GM19351 (cell line): ENCODE data around the gene CLIC3.

ENCODE experiments used
- ATAC-seq: cut with Tn5 transposase; IDR thresholded peaks from one replicate; pipeline ENCODE4 v1.9.1; 2021; ENCODE audit warnings: mild to moderate bottlenecking, moderate library complexity; ENCODE audit not compliant: unreplicated experiment

Gene CLIC3

DNA sequence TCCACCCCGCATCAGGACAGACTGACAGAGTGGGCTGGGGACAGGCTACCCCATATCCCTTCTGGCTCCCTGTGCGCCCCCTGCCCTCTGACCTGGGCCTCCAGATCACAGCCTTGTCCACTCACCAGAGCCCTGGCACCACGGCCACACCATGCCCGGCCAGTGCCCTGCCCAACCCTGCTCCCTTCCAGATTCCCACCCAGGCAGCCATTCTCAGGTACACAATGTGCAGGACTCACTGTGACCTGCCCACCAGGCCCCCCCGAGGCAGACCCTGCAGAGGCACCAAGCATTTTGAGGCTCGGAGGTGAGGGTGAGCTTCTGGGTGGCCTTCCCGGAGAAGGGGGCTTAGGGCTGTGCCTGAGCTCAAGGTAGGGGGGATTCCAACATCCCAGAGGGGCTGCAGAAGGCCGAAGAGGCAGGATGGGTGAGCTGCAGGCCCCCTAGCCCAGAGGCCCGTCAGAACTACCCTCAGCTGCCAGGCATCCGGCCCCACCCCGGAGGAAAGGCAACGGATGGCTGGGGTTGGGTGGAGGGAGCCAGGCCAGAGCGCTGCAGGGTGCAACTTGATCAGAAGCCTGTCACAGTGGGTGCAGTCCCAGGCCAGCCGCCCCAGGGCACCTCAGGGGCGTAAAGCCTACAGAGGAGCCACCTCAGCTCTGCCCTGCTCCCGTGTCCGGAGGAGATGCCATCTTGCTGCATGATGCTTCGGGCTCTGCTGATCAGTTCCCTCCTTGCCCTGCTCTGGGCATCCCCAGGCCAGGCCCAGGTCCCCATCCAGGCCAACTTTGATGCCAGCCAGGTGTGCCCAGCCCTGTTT, 13.9 kb downstream of the CLIC3 start, which contains the start of gene LCNL1:
TSS of gene LCNL1 (plus strand) at position 762 of the 820 bp plus-strand sequence. CDS start 594 bp downstream, outside the sequence.
- ATAC-seq, result no peak

DNA sequence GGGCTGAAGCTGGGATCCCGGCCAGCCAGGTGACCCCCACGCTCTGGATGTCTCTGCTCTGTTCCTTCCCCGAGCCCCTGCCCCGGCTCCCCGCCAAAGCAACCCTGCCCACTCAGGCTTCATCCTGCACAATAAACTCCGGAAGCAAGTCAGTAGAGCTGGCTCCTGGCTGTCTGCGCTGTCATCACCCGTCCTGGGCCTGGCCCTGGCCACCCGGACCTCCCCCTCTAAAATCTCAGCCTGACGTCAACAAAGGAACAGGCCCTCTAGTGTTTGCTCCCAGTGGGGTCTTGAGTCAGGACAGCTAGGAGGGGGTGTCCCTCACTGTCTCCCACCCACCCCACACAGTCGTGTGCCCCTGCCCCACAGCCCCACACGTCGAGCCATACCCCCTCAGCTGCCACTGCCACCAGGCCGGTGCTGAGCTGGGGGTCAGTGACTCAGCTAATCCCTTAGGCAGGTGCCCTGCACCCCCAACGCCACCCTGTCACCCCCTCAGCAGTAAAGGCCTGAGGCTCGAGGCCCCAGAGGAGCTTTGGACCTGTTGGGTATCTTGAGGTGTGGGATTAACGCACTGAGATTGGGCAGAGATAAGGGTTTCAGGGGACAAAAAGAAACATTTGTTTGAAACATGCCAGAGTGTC, 14.7 kb downstream of the CLIC3 start:
- no peak for ATAC-seq

DNA sequence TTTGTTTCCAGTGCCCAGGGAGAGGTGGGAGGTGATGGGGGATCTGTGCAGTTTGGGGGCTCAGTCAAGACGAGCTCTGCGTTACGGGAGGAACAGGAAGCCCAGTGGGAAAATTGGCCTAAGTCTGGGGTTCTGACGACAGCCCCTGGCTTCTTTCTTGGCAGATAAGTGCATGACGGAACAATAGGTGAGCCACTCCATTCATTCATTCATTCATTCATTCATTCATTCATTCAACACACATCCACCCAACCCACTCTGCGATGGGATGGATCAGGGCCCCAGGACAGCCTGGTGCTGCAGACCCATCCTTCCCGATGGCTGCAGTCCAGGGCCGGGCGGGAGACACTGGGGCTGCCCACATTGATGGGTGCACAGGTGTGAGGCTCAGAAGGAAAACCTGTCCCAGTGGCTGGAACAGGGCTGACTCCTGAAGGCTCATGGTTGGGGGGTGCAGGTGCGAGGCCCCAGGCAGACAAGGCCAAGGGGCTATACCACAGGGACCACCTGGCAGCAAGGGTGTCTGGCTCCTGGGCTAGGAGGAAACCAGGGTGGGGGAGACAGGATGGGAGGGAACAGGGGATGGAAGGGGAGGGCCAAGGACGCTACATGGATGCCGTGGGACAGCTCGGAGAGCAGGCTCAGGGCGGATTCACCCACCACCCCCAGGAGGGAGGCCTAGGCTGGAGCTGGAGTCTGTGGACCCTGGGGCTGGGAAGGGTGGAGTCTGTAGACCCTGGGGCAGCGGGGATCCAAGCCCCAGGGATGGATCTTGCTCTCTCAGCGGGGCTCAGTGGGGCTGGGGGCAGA, 15.5 kb downstream of the CLIC3 start:
- ATAC-seq, result no peak

DNA sequence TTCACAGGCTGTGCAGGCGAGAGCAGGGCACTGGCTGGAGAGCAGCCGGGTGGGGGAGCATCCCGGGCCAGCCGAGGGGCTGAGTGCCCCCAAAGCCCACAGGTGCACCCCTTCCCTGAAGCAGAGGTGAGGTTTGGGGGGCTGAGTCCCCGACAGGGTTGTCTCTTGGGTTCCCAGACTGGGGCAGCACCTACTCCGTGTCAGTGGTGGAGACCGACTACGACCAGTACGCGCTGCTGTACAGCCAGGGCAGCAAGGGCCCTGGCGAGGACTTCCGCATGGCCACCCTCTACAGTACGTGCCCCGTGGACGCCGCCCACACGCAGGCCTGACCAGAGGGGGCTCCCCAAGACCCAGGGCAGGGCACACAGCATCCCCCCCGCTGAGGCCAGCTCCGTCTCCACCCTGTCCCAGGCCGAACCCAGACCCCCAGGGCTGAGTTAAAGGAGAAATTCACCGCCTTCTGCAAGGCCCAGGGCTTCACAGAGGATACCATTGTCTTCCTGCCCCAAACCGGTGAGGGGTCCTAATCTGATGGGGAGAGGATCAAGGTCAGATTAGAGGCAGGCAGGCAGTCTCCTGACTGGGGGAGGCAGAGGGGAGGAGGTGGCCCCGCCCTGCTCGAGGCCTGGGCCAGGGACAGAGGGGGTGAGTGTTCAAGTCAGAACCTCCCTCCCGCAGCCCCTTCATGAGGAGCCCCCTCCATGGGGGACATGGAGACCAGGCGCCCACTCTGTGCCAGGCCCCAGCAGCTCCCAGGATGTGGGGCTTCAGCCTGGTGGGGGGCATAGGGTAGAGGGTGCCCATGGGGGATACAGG, 16.4 kb downstream of the CLIC3 start:
- no peak for ATAC-seq

DNA sequence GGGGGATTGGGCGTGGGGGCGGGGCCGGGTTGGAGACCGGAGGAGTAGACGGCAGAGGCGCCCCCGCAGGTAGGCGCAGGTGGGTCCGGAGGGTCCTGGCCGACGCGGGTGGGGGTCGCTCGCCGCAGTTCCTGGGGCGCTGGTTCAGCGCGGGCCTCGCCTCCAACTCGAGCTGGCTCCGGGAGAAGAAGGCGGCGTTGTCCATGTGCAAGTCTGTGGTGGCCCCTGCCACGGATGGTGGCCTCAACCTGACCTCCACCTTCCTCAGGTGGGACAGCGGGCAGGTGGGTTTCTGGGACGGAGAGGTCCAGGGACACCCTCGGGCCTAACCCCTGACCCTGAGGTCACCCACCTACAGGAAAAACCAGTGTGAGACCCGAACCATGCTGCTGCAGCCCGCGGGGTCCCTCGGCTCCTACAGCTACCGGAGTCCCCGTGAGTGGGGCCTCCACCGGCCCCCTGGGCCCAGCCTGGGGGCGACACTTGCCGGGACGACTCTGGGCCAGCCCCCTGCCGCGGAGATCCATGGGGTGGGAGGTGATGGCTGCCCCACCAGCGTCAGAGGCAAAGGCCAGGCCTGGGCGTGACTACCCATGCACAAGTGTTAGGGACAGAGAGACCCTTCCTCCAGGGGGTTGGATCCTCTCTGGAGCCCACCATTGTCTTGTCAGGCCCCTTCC, 17.4 kb downstream of the CLIC3 start:
- ATAC-seq, result no peak

DNA sequence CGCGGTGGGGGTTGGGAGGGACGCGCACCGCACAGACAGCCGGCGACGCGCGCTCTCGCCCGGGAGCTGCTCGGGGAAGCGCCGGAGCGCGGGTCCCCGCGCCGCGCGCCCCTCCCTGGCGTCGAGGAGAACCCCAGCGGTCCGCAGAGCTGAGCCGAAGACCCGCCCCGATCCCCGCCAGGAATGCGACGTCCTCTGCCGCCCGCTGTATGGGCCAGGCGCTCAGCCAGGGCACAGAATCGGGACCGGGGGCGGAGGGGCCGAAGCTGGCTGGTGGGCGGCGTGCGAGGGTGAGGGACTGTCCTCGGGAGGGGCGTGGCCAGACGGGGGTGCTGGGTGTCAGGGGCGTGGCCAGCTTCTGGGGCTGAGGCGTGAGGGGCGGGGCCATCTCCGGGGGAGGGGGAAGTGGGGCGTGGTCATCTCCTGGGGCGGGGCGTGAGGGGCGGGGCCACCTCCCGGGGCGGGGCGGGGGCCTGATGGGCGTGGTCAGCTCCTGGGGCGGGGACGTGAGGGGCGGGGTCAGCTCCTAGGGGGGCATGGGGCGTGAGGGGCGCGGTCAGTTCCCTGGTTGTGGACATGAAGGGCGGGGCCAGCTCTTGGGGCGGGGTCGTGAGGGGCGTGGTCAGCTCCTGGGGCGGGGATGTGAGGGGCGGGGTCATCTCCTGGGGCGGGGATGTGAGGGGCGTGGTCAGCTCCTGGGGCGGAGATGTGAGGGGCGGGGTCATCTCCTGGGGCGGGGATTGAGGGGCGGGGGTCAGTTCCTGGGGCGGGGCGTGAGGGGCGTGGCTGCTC, 18.1 kb downstream of the CLIC3 start:
- ATAC-seq, result no peak

DNA sequence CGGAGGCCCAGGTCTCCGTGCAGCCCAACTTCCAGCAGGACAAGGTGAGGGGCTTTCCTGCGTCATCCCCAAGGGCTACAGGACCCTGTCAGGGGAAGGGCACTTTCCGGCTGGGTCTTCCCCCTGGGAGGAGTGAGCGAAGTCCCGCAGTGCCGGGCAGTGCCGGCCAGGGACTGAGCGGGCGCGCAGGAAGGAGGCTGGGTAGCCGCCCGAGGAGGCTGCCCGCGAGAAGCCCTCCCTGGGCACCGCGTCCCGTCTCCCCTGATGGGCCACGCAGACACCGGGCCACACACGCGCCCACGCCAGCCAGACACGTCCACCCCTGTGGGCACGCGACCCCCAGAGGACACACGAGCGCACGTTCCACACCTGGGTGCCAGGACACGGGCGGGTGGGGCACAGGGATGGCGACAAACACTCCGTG, 18.7 kb downstream of the CLIC3 start:
- ATAC-seq, result no peak

DNA sequence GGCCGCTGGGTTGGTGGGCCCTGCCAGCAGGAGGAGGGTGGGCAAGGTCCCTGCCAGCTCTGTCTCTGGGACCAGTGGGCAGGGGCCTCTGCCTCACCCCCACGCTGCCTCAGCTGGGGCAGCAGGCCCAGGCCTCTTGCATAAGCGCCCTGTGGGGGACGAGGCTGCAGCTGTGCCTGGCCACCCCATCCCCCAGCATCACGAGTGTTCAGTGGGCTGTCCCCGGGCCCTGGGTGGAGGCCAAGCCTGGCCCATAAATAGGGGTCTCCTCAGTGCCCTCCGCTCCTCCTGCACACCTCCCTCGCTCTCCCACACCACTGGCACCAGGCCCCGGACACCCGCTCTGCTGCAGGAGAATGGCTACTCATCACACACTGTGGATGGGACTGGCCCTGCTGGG, 19.1 kb downstream of the CLIC3 start, which contains the start of gene PTGDS:
TSS of gene PTGDS (plus strand) at position 282 of the 400 bp plus-strand sequence. CDS start at position 357, 75 bp downstream.
- no peak for ATAC-seq

DNA sequence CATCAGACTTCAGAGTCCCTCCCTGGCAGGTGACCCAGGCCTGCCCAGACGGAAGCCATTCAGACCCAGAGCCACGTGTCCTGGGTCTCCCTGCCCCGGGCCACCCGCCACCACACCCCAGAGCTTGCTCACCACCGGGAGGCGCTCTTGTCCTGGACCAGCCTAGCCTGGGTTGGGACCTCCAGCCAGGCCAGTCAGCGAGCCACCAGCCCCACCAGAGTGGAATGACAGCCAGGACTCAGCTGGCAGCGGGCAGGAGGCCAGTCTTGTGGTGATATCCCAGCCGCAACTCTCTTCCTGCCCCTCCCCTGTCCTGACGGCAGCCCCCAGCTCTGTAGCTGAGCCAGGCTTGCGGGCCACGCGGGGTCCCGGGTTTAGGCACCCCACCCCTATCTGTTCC, 20.7 kb downstream of the CLIC3 start:
- no peak for ATAC-seq

DNA sequence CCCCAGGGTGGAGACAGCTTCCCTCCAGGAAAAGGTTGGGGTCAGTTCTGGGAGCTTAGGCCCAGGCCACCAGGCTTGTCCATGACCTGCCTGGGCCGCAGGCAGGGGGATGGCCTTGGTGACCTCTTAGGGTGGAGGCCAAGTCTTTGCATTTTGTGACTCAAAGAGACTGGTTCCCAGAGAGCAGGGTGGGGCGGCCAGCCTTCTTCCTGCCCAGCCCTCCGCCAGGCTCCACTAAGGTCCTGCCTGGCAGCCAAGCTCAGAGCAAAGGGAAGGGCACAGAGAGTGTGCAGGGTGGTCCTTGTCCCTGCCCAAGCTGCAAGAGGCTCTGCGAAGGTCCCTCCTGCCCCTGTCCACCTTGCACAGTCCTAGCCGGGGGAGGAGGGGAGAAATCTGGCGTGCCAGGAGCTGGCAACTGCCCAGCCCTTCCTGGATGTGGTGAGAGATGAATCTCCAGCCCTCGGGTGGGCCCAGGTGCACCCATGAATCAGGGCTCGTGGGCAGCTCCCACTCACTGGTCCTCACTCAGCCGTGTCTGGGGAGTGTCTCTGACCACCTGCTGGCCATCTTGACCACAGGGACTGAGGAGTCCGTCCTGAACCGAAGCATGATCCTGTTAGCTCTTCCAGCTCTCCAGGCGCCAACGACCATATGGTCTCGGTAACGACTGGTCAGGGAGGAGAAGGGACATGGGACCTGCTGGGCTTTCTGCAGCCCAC, 21.4 kb downstream of the CLIC3 start:
- no peak for ATAC-seq

DNA sequence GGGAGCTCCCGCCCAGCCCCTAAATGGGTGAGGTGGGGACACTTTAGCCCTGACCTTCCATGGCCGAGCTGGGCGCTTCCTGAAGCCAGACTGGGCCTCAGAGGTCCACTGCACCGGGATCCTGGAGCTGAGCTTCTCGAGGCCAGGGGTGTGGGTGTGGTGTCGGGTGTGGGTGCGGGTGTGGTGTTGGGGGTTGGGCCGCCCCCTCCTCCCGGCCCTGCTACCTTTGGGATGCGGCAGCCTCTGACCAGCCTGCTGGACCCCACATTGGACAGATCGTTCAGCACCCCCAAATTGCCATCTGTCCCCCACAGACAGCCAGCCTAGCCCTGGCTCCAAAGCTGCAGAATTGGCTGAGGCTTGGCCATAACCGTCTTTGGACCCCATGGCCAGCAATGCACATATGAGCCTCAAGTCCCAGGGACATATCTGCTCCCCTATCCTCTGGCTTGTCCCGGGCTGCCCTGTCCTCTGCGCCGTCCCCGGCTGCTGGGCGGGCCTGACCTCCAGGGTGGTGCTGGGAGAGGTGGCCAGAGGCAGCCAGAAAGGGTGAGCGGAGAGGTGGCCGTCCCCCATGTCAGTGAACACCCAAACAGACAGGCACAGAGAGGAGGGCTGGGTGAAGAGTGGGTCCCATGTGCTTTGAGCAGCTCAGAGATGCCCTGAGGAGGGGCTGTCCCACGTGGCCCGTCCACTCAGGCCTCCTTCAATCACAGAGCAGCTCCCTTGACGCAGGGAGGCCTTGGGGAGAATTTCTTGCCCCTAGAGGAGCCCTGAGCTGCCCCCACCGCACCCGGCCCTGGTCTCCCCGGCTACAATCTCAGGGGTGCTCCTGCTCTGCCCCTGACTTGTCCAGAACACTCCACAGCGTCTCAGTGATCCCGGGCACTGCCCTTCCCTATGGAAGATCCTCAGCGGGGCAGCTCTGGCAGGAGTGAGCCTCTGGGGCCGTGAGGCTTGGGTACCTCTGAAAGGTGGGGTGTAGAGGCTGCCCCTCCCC, 22.4 kb downstream of the CLIC3 start:
- ATAC-seq, result no peak

DNA sequence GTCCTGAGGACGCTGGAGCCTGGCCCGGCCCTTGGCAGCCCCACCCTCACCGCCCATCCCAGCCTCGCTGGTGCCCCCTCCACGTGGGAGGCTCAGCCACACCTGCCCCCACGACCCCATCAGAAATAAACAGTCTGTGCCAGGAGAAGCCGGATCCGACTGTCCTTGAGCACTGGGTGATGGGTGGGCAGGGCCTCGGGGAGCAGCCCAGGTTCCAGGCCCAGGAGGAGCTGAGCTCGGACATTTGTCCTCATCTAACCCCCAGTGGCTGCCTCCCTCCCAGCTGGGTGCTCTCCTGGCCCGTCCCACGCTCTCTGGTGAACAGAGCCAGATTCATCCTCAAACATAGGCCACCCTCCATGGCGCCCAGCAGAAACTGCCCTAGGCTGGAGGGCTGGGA, 23.6 kb downstream of the CLIC3 start:
- no peak for ATAC-seq

DNA sequence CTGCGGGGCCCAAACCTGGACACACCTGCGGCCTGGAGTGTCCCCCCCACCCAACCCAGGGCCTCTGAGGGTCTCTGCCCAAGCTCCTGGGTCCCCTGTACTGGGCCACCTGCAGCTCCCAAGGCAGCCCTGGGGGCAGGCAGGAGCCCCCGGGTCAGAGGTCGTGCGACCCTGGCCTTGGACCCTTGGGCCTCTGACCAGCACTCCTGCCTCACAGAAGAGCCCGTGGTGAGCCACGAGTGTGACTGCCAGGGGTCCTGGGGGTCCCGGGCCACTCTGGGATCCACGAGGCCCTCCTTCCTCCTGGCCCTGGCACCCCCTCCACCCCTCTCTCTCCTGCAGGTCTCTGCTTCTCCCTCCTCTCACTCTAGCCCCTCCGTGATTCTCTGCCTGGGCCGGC, 24.0 kb downstream of the CLIC3 start:
- ATAC-seq, result no peak

DNA sequence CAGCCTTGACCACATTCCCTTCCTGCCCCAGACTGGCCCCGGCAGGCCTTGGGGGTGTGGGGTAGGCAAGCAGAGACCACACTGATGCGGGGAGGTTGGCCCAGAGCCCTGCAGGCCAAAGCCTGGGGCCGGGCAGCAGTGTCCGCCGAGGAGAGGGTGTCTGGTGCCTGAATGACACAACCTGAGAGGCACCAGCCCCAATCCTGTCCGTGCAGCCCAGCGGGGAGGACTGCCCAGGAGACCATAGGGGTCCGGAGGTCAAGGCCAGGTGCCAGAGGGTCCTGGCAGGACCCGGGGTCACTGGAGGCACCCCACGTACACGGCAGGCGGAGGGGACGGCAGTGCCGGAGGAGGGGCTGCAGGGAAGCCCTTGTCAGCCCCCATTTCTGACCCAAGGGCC, 24.6 kb downstream of the CLIC3 start:
- ATAC-seq, result no peak

DNA sequence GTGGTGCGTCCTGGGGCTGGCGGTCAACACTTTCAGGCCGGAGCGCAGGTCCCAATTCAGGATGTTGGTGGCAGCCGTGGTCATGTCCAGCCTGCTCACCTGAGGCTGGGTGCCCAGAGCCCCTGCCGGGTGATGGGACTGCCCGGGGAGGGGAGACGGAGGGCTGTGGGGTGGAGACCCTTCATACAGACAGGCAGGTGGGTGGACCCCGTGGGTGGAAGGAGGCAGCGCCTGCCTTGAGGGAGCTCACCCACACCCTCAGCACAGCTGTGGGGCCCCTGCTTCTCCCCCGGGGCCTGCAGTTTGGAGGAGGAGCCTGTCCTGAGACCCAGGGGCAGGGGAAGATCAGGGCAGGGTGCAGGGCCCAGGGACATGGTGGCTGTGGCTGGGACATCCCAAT, 26.0 kb downstream of the CLIC3 start:
- ATAC-seq, result no peak

DNA sequence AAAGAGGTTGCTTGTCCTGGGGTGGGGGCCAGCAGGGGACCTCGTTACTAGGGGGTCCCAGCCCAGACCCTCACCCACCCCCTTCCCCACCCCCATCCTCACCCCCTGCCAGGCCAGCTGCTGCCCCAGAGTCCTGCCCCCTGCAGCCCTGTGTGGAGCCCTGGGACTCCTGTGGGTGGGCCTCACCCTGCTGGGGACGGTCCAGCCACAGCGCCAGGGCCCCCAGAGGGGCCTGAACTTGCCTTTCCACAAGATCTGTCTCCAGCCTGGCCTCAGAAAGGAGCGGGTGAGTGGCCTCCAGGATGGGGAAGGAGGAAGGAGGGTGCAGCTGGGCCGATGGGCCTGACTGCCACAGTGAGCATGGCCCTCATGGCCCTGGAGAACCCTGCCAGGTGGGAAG, 26.6 kb downstream of the CLIC3 start:
- ATAC-seq, result no peak

DNA sequence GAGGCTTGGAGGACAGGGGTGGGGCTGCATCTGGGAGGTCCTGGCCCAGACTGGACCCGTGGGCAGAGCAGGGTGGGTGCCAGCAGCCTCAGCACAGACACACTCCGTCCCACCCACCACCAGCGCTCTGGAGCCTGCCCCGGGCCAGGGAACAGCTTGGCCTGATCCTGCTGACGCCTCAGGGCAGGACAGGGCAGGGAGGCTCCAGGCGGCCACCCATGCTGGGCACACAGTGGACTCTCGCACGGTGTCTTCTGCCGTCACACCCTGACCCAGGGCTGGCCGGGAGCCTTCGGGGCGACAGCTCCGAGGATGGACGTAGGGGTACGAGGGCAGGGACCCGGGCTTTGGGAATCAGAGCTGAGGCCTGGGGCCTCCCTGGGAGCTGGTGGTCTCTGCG, 27.2 kb downstream of the CLIC3 start:
- ATAC-seq, result no peak
